Endothelial cell (in vitro differentiated cells): ENCODE data around the gene VDR. TPM values are rescaled to one million over a fixed set of nuclear protein-coding genes. Genes with fewer than 3 reads are reported as not detected.

ENCODE experiments used
- DNase-seq: peaks from one replicate; pipeline ENCODE4 v3.0.0; 2021; ENCODE audit warnings: low spot score
- H3K27ac Mint-ChIP-seq: one replicate; pipeline ENCODE4 v1.8.0; 2021; ENCODE audit warnings: mixed read lengths, inconsistent platforms; ENCODE audit not compliant: unreplicated experiment
- H3K27me3 Mint-ChIP-seq: one replicate; pipeline ENCODE4 v1.8.0; 2021; ENCODE audit warnings: mild to moderate bottlenecking, moderate library complexity, mixed read lengths, inconsistent platforms; ENCODE audit not compliant: unreplicated experiment
- H3K36me3 Mint-ChIP-seq: one replicate; pipeline ENCODE4 v1.8.0; 2021; ENCODE audit warnings: mild to moderate bottlenecking, low read depth, mixed read lengths, inconsistent platforms; ENCODE audit not compliant: unreplicated experiment
- H3K4me1 Mint-ChIP-seq: one replicate; pipeline ENCODE4 v1.8.0; 2021; ENCODE audit warnings: mild to moderate bottlenecking, mixed read lengths, inconsistent platforms; ENCODE audit not compliant: unreplicated experiment
- H3K4me3 Mint-ChIP-seq: one replicate; pipeline ENCODE4 v1.8.0; 2021; ENCODE audit warnings: mild to moderate bottlenecking, mixed read lengths, inconsistent platforms; ENCODE audit not compliant: unreplicated experiment
- H3K9me3 Mint-ChIP-seq: one replicate; pipeline ENCODE4 v1.8.0; 2021; ENCODE audit warnings: mixed read lengths, inconsistent platforms; ENCODE audit not compliant: unreplicated experiment
- CTCF ChIP-seq: fragments of 200-600 bp; sonication (generic); IDR thresholded peaks from one replicate; pipeline ENCODE4 v1.5.0; 2021; ENCODE audit warnings: antibody characterized with exemption; ENCODE audit not compliant: unreplicated experiment
- total RNA-seq: library from RNA; stranded (reverse); fragmentation: NEBNext Ultra II Directional; extraction: Animal tissue kit (Norgen Biotek cat#: 25700); gene quantifications from one replicate; pipeline ENCODE4 v1.2.1, GENCODE V29; 2021; ENCODE audit not compliant: unreplicated experiment

Gene VDR
- total RNA-seq, 1 donor from 2014 or later: 2.3 TPM

GRCh38 chr12:47795121-47795813, 109.5 kb downstream of the VDR start:
- Mint-ChIP-seq H3K4me3 (no peak overlapping the region), H3K36me3 (peaks cover 40% of the 10 kb centered on the region), H3K4me1 (peaks cover 30% of the 10 kb centered on the region), H3K9me3 (no peaks in the 10 kb centered on the region), H3K27me3 (peaks cover 41% of the 10 kb centered on the region), H3K27ac (no peak overlapping the region)
- DNase-seq: no peak
- TF ChIP-seq CTCF: no peak

GRCh38 chr12:47794679-47795078, 110.1 kb downstream of the VDR start:
- Mint-ChIP-seq H3K4me1 (peaks cover 24% of the 10 kb centered on the region), H3K4me3 (no peak overlapping the region), H3K9me3 (no peaks in the 10 kb centered on the region), H3K27me3 (peaks cover 39% of the 10 kb centered on the region), H3K27ac (no peak overlapping the region), H3K36me3 (peaks cover 41% of the 10 kb centered on the region)
- no peak for TF ChIP-seq CTCF
- no peak for DNase-seq

GRCh38 chr12:47793015-47793681, 111.6 kb downstream of the VDR start:
- Mint-ChIP-seq H3K27ac (no peak overlapping the region), H3K9me3 (no peaks in the 10 kb centered on the region), H3K4me3 (no peak overlapping the region), H3K4me1 (peaks cover 18% of the 10 kb centered on the region), H3K27me3 (peaks cover 43% of the 10 kb centered on the region), H3K36me3 (peaks cover 54% of the 10 kb centered on the region)
- DNase-seq: no peak
- TF ChIP-seq CTCF: no peak

GRCh38 chr12:47791874-47792273, 112.9 kb downstream of the VDR start:
- peaks cover 43% of the 10 kb centered on the region for H3K27me3 Mint-ChIP-seq
- H3K4me3 Mint-ChIP-seq: no peak overlapping the region
- H3K9me3 Mint-ChIP-seq: no peaks in the 10 kb centered on the region
- DNase-seq: no peak
- peaks cover 58% of the 10 kb centered on the region for H3K36me3 Mint-ChIP-seq
- H3K27ac Mint-ChIP-seq: peak overlapping the region; percentile 24
- no peak for TF ChIP-seq CTCF
- H3K4me1 Mint-ChIP-seq: peaks cover 11% of the 10 kb centered on the region

Other genes with a start within 250 kb of the VDR start
- 36.8 TPM for gene RPAP3, start 199.0 kb downstream of the VDR start, total RNA-seq
- 1.6 TPM for gene ENDOU, start 179.5 kb downstream of the VDR start, total RNA-seq
- 81.5 TPM for gene RAPGEF3, start 146.1 kb downstream of the VDR start, total RNA-seq
- gene SLC48A1, start 131.8 kb downstream of the VDR start, total RNA-seq: 65.5 TPM
- gene HDAC7, start 85.1 kb downstream of the VDR start, total RNA-seq: 387 TPM
- gene TMEM106C, start 58.6 kb upstream of the VDR start, total RNA-seq: 41.0 TPM
- 1.9 TPM for gene COL2A1, start 99.5 kb upstream of the VDR start, total RNA-seq
- 31.2 TPM for gene SENP1, start 201.1 kb upstream of the VDR start, total RNA-seq
- 97.3 TPM for gene PFKM, start 214.4 kb upstream of the VDR start, total RNA-seq